Esophagus muscularis mucosa (tissue), 4 donors: ENCODE results near the gene ETFA. TPM values are rescaled to one million over a fixed set of nuclear protein-coding genes. Genes with fewer than 3 reads are reported as not detected.

Source experiments
- DNase-seq: peaks from one replicate; pipeline ENCODE4 v3.0.0-alpha.2; 2017; ENCODE audit errors: extremely low spot score
- H3K27ac ChIP-seq, 4 donors: fragments of 200-600 bp; sonication (generic); replicated peaks in 1 of 4; 1 replicate in 3 of 4; 2 replicates in 1 of 4; pipeline ENCODE4 v1.5.1; 2016 to 2019; ENCODE audit warnings: mild to moderate bottlenecking in 1 of 4
- H3K27me3 ChIP-seq, 4 donors: fragments of 200-600 bp; sonication (generic); one replicate each; pipeline versions ENCODE4 v1.5.1 to v1.6.0; 2016 to 2019
- H3K36me3 ChIP-seq, 4 donors: fragments of 200-600 bp; sonication (generic); one replicate each; pipeline ENCODE4 v1.5.1; 2016 to 2019
- H3K4me1 ChIP-seq, 4 donors: fragments of 200-600 bp; sonication (generic); one replicate each; pipeline ENCODE4 v1.5.1; 2016 to 2019
- H3K4me3 ChIP-seq, 4 donors: fragments of 200-600 bp; sonication (generic); 1 replicate in 2 of 4; 2 replicates in 2 of 4; pipeline ENCODE4 v1.5.1; 2016 to 2019; ENCODE audit warnings: mild to moderate bottlenecking in 4 of 4, moderate library complexity in 1 of 4
- H3K9me3 ChIP-seq, 4 donors: fragments of 200-600 bp; sonication (generic); 1 replicate in 3 of 4; 2 replicates in 1 of 4; pipeline ENCODE4 v1.5.1; 2016 to 2019
- EP300 ChIP-seq: sonication (generic); formaldehyde crosslinking; IDR thresholded peaks from one replicate; pipeline ENCODE4 v1.6.1; 2017; ENCODE audit warnings: antibody characterized with exemption
- POLR2A ChIP-seq: fragments of 450-650 bp; IDR thresholded peaks from one replicate; pipeline ENCODE4 v1.6.1; 2017; ENCODE audit warnings: antibody characterized with exemption, moderate library complexity, mild to moderate bottlenecking, low read depth
- POLR2AphosphoS5 ChIP-seq, 2 donors: sonication (generic); formaldehyde crosslinking; IDR thresholded peaks; one replicate each; pipeline ENCODE4 v1.6.1; 2017; ENCODE audit warnings: antibody characterized with exemption in 2 of 2
- WGBS: methylation state at CpG from one replicate; pipeline ENCODE4 v1.1.5; 2018; 5-methylcytosine and 5-hydroxymethylcytosine counted together
- intact Hi-C: fragments of 100-400 bp; cut with DNase I; formaldehyde crosslinking; loops from one replicate; pipeline ENCODE4 v1.15.1; 2023
- total RNA-seq, 4 donors: library from RNA; depleted of rRNA; stranded (reverse); fragments of >200 nt; gene quantifications; one replicate each; pipeline versions ENCODE4 v1.1.0 to v1.2.1, GENCODE V29; 2016
- TF ChIP-seq, protein P1 (sequence below), 3 experiments: fragments of 200-600 bp in 2 of 3; fragments of 450-650 bp in 1 of 3; sonication (generic) in 2 of 3; IDR thresholded peaks; one replicate each; pipeline ENCODE4 v1.5.1; 2017 to 2019; ENCODE audit warnings: antibody characterized with exemption in 3 of 3, mild to moderate bottlenecking in 2 of 3, moderate library complexity in 1 of 3

ETFA gene
- total RNA-seq, 4 donors from 2014 or later: 98.7 to 137 (median 130) TPM

GRCh38 chr15:76346669-76347481 lies 35.6 kb upstream of the ETFA start:
- no peak for DNase-seq
- WGBS: 16% methylated on average over 36 of the region's 74 CpGs
- no peak for TF ChIP-seq EP300
- no peak for TF ChIP-seq POLR2AphosphoS5 (IDR thresholded peaks at IDR 0.05)
- no peak for TF ChIP-seq POLR2A
- TF ChIP-seq, protein P1, sequence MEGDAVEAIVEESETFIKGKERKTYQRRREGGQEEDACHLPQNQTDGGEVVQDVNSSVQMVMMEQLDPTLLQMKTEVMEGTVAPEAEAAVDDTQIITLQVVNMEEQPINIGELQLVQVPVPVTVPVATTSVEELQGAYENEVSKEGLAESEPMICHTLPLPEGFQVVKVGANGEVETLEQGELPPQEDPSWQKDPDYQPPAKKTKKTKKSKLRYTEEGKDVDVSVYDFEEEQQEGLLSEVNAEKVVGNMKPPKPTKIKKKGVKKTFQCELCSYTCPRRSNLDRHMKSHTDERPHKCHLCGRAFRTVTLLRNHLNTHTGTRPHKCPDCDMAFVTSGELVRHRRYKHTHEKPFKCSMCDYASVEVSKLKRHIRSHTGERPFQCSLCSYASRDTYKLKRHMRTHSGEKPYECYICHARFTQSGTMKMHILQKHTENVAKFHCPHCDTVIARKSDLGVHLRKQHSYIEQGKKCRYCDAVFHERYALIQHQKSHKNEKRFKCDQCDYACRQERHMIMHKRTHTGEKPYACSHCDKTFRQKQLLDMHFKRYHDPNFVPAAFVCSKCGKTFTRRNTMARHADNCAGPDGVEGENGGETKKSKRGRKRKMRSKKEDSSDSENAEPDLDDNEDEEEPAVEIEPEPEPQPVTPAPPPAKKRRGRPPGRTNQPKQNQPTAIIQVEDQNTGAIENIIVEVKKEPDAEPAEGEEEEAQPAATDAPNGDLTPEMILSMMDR (IDR thresholded peaks at IDR 0.05): no peak
- peak overlapping the region; percentile 58 to 67 (median 58) for H3K4me3 ChIP-seq
- H3K27me3 ChIP-seq: peaks cover 0 to 59% (median 17%) of the 10 kb centered on the region in 4 donors
- peaks cover 0 to 12% (median 6%) of the 10 kb centered on the region in 4 donors for H3K36me3 ChIP-seq
- intact Hi-C loops: no loop called here
- H3K9me3 ChIP-seq: no peaks in the 10 kb centered on the region
- peaks cover 32 to 38% (median 35%) of the 10 kb centered on the region in 4 donors for H3K4me1 ChIP-seq
- peak overlapping the region; percentile 48 to 75 (median 59) for H3K27ac ChIP-seq

GRCh38 chr15:76345880-76346668 lies 34.8 kb upstream of the ETFA start:
- intact Hi-C loops: no loop called here
- WGBS: 37% methylated on average over 9 of the region's 65 CpGs
- TF ChIP-seq, protein P1 (IDR thresholded peaks at IDR 0.05): no peak
- no peak for TF ChIP-seq POLR2AphosphoS5 (IDR thresholded peaks at IDR 0.05)
- TF ChIP-seq EP300: no peak
- TF ChIP-seq POLR2A: no peak
- H3K4me1 ChIP-seq: peaks cover 40 to 45% (median 43%) of the 10 kb centered on the region in 4 donors
- no peak for DNase-seq
- no peaks in the 10 kb centered on the region for H3K9me3 ChIP-seq
- peak overlapping the region; percentile 48 to 75 (median 59) for H3K27ac ChIP-seq
- peaks cover 0 to 67% (median 17%) of the 10 kb centered on the region in 4 donors for H3K27me3 ChIP-seq
- H3K36me3 ChIP-seq: peaks cover 0 to 20% (median 10%) of the 10 kb centered on the region in 4 donors
- peak overlapping the region; percentile 58 to 67 (median 58) for H3K4me3 ChIP-seq

GRCh38 chr15:76345583-76345879 lies 34.3 kb upstream of the ETFA start:
- no peaks in the 10 kb centered on the region for H3K9me3 ChIP-seq
- H3K27me3 ChIP-seq: peaks cover 0 to 73% (median 17%) of the 10 kb centered on the region in 4 donors
- no peak for DNase-seq
- H3K4me1 ChIP-seq: peaks cover 45 to 50% (median 48%) of the 10 kb centered on the region in 4 donors
- TF ChIP-seq EP300 (no peak), POLR2A (no peak), POLR2AphosphoS5 (IDR thresholded peaks at IDR 0.05) (no peak)
- TF ChIP-seq, protein P1 (IDR thresholded peaks at IDR 0.05): no peak
- intact Hi-C loops: no loop called here
- WGBS: 69% methylated on average over 7 of the region's 7 CpGs
- H3K4me3 ChIP-seq: peak overlapping the region; percentile 58 to 67 (median 58)
- peak overlapping the region in 3 of 4 donors; percentile 48 to 68 (median 50) for H3K27ac ChIP-seq
- peaks cover 0 to 22% (median 13%) of the 10 kb centered on the region in 4 donors for H3K36me3 ChIP-seq

- no peaks in the 10 kb centered on the region for H3K9me3 ChIP-seq
- no peak for TF ChIP-seq POLR2A
- TF ChIP-seq, protein P1 (IDR thresholded peaks at IDR 0.05): no peak
- TF ChIP-seq POLR2AphosphoS5 (IDR thresholded peaks at IDR 0.05): no peak
- TF ChIP-seq EP300: no peak
- peaks cover 50 to 55% (median 53%) of the 10 kb centered on the region in 4 donors for H3K4me1 ChIP-seq
- intact Hi-C loops: no loop called here
- H3K27me3 ChIP-seq: peaks cover 0 to 78% (median 17%) of the 10 kb centered on the region in 4 donors
- DNase-seq: no peak
- WGBS: 60% methylated on average over 3 of the region's 3 CpGs
- H3K4me3 ChIP-seq: peak overlapping the region in 1 of 4 donors; percentile 59
- peaks cover 0 to 26% (median 13%) of the 10 kb centered on the region in 4 donors for H3K36me3 ChIP-seq
- H3K27ac ChIP-seq: no peak overlapping the region
Observed at GRCh38 chr15:76344893-76345582, 33.8 kb upstream of the ETFA start.
